Activated CD4-positive, alpha-beta T cell treated with anti-CD3 and anti-CD28 coated beads, Interleukin-10, Interleukin-2, amounts not matched to agents 100 ng/mL and 50 ng/mL, durations not matched to agents 16 hours and 8 hours (primary cell): Measurements from ENCODE around the gene SLC25A48.
"Not testable (repeated sequence)": the region's sequence is repeated elsewhere in the genome, so short reads cannot be mapped to it uniquely, and the experiment has no call there.

ENCODE experiments used
- DNase-seq: peaks from one replicate; pipeline ENCODE4 v3.0.0-alpha.2; 2020

SLC25A48 gene

DNA sequence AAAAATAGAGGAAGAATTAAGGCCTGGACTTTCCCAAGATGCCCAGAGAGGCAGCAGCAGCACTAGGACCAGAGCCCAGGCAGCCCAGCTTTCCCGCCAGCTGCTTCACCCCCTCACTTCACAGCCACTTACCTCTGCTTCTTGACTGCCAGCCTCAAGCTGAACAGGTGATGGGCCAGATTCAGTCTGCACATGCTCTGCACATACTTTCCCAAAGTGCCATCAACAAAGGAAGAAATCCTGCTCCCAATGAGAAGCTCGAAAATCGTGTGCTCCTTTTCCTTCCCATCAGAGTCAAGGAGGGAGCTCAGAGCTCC lies 4.1 kb upstream of the SLC25A48 start:
- DNase-seq, result no peak

DNA sequence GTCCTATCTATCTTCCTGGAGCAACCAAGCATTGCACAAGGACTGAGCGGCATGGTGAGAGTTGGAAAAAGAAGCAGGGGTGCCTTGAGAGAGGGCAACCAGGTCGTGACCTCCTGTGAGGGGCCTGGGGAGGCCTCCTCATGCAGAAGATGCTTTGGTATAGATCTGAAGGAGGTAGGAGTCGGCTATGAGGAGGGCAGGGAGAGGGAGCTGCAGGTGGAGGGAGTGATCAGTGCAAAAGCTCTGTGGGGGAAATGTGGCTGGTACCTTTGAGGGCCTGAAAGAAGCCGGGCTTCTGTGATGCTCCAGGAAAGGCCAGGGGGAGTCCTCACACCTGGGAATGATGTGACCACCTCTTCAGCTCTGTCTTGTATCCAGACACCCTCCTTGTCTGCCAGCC lies 3.6 kb upstream of the SLC25A48 start:
- DNase-seq, result no peak

DNA sequence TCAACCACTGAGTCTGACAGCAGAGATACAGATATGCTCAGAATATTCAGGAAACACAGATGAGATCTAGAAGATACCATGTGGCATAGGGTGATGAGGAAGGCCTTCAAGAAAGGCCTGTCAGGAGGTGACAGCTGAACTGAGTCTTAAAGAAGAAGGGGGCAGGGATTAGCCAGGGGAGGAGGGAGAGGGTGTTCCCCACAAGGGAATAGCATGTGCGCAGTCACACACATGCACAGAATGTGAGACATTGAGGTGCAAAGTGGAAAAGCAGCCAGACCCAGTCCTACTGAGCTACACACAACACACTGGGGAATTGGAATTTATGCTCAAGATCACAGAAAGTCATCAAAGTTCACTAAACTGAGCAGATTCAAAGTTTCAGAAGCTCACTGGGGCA lies 3.0 kb upstream of the SLC25A48 start:
- no peak for DNase-seq

DNA sequence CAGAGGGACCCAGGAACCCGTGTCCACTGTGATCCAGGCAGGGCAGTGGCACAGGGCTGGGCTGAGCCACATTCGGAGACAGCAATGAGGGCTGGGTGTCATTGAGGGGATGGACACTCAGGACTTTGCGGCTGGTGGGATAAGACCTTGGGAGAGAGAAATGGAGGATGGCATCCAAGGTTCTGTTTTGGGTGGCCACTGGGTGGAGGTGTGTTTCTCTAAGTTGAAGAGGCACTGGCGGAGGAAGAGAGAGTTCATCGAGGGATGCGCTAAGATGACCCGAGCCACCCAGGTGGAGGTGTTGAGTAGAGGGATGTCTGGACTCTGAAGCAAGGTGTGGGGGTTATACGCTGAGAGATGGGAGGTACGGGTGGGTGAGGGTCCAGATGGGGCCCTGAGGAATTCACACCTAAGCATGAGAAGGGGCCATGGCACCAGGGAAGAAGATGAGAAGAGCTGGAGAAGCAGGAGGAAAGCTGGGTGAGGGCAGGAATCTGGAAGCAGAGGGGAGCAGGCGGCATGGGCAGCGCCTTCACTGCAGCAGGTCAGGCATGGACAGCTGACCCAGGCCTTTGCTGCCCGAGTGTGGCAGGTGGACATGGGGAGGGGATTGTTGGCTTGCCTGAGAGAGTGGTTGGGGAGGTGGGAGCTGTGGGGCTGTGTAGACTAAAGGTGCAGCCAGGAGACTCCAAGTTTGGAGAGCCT lies 2.5 kb upstream of the SLC25A48 start:
- DNase-seq, result no peak

DNA sequence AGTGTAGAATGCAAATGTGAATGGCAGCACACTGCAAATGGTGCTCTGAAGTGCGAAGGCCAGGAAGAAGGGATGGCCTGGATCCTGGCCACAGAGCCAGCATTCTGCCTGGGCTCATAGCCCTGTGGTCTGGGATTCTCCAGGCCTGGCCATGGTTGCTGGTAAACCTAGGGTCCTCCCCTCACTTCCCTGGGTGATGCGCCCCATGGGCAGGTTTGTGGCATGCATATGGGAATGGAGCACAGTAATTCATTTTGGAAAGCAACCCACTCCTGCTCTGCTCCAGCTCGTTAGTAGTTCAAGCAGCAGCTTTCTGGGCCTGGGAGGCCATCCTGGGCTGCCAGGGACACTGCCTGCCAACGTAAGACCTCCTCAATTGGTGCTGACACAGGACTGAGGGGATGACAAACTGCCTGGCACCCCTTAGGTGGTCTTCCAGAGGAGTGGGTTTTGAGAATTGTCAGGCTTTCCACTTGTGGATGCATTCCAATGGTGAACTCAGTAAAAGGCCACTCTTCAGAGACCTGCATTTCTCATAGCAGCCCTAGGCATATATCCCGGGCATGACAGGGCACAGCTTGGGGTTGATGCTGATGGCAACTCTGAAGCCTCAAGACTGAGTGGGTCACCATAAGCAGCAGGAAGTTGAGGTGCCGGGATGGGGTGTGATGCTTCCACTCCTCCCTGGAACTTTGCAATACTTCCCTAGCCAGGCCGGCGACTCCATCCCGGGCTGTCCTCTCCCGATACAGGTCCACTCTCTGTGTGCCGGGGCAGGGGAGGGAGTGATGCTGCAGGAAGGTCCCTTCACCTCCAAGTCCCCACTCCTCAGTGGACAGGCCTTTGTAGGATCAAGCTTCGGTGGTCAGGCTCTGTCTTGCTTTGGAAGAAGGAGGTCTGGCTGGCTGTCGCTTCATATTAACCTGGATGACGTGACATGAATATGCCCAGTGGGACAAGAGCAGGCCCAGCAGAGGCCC lies 1.2 kb upstream of the SLC25A48 start:
- DNase-seq, result no peak

DNA sequence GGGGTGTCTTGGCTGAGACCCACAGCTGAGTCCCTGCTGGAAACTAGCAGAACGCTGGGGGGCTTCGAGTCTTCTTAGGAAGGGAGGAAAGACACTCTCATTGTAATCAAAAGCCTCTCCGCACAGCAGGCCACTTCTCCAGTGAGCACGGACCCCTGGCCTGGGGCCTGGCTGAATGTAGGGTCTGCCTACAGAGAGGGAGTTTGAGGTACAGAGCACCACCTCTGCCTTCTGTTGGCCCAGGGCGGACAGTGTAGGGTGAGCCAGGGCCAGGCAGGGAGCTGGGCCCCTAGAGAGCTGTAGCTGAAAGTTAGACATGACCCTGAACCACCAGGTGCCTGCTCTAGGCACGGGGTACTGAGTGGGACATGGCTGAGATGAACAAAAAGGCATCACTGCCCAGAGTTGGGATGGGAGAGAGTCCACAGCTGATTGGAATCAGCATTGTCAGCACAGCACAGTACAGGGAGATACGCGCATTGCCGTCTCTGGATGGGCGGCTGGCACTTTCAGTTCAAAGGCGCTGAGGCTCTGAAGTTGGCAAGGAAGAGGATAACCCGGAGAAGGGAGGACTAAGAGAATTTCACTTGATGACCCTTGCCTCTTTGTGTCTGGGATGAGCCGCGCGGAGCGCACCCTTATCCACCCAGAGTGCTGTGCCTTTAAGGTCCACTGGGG lies 363 bp upstream of the SLC25A48 start:
- DNase-seq, result no peak

DNA sequence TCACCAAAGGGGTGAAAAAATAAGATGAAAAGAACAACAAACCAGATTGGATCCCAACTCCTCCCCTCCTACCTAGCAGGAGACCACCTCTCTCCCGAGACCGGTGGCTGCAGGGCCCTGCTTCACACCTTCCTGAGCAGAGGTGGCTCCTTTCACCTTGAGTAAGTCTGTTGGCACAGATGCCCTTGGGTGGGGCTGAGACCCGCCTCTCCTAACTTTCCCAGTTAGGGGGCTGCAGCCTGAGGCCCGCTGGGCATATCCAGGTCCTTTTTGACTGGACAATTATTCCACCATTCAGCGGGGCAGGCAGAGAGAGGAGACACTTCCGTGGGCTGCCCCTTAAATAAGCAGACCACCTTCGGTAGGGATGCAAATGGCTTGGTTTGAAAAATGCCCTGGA lies 1.3 kb downstream of the SLC25A48 start:
- no peak for DNase-seq

DNA sequence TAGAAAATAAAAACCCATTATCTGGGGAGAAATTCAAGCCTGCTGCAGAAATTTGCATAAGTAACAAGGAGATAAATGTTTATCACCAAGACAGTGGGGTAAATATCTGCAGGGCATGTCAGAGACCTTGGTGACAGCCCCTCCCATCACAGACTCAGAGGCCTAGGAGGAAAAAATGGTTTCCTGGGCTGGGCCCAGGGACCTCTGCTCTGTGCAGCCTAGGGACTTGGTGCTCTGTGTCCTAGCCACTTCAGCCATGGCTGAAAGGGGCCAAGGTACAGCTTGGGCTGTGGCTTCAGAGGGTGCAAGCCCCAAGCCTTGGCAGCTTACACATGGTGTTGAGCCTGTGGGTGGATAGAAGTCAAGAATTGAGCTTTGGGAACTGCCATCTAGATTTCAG lies 3.9 kb downstream of the SLC25A48 start:
- DNase-seq, result not testable (repeated sequence)

DNA sequence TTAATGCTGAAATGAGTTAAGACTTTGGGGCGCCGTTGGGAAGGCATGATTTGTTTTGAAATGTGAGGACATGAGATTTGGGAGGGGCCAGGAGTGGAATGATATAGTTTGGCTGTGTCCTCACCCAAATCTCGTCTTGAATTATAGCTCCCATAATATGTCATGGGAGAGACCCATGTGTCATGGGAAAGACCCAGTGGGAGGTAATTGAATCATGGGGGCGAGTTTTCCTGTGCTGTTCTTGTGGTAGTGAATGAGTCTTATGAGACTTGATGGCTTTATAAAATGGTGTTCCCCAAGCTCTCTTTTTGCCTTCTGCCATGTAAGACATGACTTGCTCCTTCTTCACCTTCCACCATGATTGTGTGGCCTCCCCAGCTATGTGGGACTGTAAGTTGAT lies 5.1 kb downstream of the SLC25A48 start:
- DNase-seq, result no peak

DNA sequence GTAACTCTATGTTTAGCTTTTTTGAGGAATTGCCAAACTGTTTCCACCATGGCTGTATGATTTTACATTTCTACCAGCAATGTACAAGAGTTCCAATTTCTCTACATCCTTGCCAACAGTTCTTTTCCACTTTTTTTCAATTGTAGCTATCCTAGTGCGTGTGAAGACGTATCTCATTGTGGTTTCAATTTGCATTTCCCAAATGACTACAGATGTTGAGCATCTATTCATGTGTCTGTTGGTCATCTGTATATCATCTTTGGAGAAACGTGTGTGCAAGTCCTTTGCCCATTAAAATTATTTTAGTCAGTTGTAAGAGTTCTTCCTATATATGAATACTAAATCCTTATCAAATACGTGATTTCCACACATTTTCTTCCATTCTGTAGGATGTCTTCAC lies 6.5 kb downstream of the SLC25A48 start:
- no peak for DNase-seq

DNA sequence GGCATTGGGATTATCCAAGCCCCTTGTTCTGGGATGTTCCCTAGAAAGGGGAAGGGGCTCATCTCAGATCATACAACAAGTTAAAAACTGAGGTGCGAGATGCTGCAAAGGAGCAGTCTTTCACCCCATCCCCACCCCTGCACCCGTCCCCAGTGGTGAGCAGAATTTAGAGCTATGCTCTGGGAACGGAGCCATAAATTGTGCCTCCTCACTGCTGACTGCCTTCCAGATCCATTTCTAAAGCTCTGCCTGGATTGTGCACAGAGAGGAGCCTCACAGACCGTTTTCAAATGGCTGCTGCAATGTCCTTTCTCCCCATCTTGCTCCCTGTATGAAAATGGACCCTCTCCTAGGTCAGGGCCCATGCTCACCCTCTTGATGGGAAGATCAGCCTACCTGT lies 8.3 kb downstream of the SLC25A48 start:
- DNase-seq, result no peak

DNA sequence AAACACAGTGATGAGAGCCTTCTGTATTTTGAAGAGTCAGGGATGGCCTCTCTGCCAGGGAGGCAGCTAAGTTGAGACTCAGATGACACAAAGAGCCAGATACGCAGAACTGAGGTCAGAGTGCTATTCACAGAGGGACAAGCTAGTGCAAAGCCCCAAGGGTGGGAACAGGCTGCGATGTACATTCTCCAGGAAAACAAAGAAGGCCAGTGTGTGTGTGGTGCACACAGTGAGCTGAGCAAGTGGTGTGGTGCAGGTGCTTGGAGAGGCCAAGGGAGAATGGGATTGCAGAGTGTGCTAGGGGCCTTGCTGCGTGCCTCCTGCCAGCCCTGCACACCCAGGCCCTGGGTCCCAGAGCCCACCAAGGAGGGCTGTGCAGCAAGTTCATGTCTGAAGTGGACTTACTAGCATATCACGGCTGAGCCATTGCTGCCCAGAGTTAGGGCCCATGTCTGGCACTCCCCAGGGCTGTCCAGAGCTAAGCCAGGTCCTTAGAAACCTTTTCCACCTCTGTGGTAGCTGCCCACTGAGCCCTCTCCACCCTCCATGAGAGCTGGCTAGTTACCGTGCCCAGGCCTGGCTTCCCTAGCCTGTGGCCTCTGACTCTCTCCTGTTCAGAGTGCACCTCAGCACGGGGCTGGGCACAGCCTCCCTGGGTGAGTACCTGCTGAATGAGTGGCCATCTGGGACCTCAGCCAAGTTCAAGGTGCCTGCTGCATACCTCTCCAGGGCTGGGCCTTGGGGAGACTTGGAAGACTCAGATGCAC lies 9.3 kb downstream of the SLC25A48 start:
- DNase-seq, result no peak

DNA sequence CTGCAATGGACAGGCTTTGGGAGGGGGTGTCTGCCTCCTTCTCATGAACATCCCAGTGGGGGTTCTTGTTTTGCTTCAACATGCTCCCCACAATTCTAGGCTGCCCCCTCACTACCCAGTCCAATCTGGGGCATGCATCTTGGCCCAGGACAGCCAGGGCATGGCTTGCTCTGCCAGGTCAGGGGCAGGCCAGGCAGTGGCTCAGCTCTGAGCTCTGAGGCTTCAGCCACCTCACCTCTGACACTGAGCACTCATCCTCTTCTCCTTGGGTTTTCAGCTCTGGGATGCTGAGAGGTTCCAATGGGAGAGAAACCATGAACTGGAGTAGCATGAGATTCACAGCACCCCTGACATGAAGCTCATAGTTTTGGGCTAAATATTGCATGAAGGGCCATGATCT lies 11.8 kb downstream of the SLC25A48 start:
- no peak for DNase-seq

DNA sequence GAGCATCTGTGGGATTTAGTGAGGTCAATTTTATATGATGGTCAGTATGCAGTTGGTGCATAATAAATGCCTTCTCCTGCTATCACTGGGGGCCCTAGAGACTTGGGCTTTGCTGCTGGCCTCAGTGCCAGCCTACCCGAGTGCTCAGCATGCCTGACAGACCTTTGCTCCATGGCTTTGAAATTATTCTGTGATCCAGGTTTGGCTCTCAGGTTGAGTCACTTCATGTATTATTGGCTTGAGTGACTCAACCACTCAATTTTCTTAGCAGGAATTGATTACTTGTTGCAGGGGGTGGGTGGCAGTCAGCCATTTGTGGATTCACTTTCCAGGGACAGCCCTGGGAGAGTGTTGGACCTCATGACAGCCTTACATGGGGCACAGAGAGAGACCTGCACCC lies 13.5 kb downstream of the SLC25A48 start:
- no peak for DNase-seq

DNA sequence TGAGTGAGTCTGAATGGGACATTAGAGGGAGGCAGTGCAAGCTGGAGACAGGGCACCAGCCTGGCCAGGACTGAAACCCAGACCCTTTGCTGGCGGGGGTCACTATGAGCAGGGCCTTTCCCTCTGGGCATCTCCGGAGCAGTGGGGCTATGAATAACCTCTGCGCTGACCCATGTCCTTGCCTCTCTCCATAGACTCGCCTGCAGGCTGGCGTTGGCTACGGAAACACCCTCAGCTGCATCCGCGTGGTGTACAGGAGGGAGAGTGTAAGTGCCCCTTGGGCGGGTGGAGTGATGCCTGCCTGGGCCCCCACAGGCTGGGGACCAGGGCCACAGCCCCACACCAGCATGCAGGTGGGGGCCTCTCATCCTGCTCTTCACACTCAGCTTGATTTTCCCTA lies 15.8 kb downstream of the SLC25A48 start:
- no peak for DNase-seq

DNA sequence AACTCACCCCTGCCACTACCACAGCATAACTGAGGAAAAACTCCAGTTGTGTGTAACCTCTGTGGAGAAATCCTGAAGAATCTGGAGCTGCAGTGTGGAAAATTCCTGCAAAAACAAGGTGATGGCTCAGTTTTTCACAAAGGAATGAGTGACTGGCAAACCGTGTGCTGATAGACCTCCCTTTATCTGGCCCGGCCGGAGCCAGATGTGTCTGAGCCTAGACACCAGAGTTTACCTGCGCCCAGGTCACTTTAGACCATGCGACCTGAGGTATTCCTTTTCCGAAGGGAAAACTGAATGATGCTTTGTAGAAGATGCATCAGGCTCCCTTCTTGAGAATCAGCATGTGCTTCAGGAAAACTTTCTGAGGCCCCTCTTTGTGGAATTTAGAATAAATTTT lies 16.2 kb downstream of the SLC25A48 start:
- no peak for DNase-seq

DNA sequence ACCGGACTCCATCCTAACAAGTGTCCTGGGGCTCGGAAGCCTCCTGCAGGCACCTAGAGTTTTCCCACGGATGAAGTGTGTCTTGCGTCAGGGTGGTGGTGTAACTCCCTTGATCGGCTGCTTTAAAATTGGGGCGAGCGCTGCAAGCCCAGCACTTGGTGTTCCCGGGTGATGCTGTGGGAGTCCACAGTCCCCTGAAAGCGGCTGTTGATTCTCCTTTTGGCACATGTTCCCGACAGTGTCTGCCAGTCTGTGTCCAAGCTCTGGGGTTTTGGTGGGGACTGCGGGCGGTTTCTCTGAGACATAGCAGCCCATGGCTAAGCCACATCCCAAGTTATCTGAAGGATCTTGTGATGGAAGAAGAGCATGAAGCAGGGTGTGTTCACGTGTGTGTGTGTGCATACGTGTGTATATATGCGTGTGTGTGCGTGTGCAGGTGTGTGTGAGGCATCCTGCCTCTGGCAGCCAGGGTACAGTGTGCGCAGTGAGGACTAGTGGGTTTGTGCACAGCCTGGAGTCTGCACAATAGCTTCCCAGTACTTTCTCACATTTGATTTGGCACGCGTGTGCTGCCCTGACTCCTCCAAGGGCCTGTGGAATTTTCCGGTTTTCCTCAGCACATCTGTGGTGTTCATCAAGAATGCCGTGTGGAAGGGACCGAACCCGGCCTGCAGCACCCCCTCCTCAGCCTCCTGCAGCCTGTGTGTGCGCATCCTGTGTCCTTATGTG lies 16.9 kb downstream of the SLC25A48 start:
- DNase-seq, result no peak

DNA sequence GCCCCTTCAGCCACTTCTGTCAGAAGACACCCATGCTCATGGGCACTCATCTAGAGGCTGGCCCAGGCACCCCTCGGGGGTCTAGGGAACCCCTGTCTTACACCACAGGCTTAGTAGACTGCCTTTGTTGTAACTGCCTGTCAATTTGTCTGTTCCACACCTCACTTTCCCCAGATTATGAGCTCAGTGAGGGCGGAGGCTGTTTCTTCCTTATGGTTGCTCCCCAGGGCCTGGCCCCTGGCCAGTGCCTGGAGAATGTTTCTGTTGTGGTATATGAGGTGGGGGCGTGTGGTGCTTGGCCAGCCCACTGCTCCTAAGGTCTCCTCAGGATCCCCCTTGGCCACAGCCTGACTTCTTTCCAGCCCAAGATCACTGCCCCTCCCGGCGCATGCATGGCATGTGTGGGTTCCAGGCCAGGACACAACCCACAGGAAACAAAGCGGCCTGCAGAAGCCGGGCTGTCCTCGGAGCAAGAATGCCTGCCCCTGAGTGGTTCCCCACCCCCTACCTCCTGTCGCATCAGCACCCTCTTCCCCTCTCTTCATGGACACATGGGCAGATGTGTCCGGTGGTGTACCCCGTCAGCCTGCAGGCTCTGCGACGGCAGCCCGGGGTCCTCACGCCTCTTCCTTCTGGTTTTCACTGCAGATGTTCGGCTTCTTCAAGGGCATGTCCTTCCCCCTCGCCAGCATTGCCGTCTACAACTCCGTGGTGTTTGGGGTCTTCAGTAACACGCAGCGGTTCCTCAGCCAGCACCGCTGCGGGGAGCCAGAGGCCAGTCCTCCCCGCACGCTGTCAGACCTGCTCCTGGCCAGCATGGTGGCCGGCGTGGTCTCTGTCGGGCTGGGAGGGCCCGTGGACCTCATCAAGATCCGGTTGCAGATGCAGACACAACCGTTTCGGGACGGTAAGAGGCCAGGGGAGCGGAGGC lies 17.7 kb downstream of the SLC25A48 start:
- DNase-seq, result no peak

DNA sequence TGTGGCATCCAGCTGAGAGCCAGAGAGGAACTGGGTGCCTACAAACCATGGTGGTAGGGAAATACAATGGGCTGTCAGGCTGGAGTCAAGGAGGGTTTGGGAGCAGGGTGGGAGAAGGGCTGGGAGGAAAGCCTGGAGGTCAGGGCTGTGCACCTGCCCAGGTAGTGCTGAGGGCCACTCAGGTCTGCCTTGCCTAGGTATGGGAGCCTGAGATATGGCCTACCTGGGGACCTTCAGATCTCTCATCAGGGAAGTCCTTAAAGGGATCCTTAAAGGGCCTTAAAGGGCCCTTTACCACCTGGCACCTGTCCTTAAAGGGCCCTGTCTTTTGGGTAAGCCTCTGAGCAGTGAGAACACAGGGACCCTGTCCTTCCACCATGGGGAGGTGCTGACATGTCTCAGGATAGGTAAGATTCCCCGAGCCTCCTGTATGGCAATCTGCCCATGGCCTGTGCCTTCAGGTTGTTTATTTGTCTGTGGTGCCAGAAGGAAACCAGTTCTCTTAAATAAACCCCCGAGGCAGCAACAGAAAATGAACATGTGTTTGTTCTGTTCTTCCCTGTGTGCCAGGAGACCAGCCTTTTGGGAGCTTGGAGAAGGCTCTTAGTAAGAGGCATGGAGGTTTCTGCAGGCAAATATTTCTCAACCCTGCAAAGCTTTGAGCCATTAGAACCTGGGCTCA lies 23.3 kb downstream of the SLC25A48 start:
- no peak for DNase-seq

DNA sequence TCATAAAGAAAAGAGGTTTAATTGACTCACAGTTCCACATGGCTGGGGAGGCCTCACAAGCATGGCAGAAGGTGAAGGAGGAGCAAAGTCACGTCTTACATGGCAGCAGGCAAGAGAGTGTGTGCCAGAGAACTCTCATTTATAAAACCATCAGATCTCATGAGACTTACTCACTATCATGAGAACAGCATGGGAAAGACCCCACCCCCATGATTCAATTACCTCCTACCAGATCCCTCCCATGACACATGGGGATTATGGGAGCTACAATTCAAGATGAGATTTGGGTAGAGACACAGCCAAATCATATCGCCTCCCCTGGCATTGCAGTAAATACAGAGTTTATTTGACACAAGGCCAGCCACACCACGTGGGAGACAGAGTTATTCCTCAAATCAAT lies 24.7 kb downstream of the SLC25A48 start:
- not testable (repeated sequence) for DNase-seq

DNA sequence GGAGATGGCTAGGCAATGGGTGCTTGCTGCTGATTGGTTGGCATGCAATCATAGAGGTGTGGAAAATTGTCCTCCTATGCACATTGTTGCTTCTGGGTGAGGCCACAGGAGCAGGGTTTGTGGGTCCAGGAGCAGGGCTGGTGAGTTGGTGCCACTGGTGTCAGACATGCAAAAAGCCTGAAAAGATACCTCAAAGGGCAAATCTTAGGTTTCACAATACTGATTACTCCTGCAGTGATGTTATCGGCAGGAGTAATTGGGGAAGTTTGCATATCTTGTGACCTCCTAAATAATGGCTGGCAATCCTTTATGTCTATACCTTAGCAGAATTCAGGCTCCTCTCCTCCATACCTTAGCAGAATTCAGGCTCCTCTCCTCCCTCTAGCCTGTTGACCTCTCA lies 25.2 kb downstream of the SLC25A48 start:
- no peak for DNase-seq
